DOHH2 (cell line): ENCODE results near the gene ANKHD1.

ENCODE experiments used
- H3F3A ChIP-seq: fragments of 200-600 bp; sonication (generic), shearing (Covaris generic); 2 replicates; pipeline ENCODE4 v1.6.0; 2016; ENCODE audit warnings: antibody characterized with exemption, mild to moderate bottlenecking; ENCODE audit not compliant: control insufficient read depth, insufficient read depth
- H3K27ac ChIP-seq: fragments of 200-600 bp; sonication (generic); 2 replicates; pipeline ENCODE4 v1.5.1; 2014; ENCODE audit warnings: low read depth, mild to moderate bottlenecking, low read length, moderate library complexity
- H3K27me3 ChIP-seq: fragments of 200-600 bp; sonication (generic); 2 replicates; pipeline ENCODE4 v1.6.1; 2014; ENCODE audit warnings: mild to moderate bottlenecking, low read length, mixed read lengths; ENCODE audit not compliant: control insufficient read depth
- H3K36me3 ChIP-seq: fragments of 200-600 bp; sonication (generic); 2 replicates; pipeline ENCODE4 v1.6.1; 2014; ENCODE audit warnings: mild to moderate bottlenecking, low read length, moderate library complexity, mixed read lengths; ENCODE audit not compliant: control insufficient read depth
- H3K4me1 ChIP-seq: fragments of 200-600 bp; sonication (generic); 2 replicates; pipeline ENCODE4 v1.6.1; 2014; ENCODE audit warnings: mild to moderate bottlenecking, low read length, mixed read lengths; ENCODE audit not compliant: control insufficient read depth
- H3K4me2 ChIP-seq: fragments of 200-600 bp; sonication (generic); 2 replicates; pipeline ENCODE4 v1.6.0; 2014; ENCODE audit warnings: mild to moderate bottlenecking, low read length, moderate library complexity
- H3K4me3 ChIP-seq: fragments of 200-600 bp; sonication (generic); 2 replicates; pipeline ENCODE4 v1.5.1; 2014; ENCODE audit warnings: mild to moderate bottlenecking, low read length, mixed read lengths
- H3K79me2 ChIP-seq: fragments of 200-600 bp; sonication (generic); 2 replicates; pipeline ENCODE4 v1.6.1; 2014; ENCODE audit warnings: mild to moderate bottlenecking, low read length, mixed read lengths; ENCODE audit not compliant: control insufficient read depth
- H3K9me2 ChIP-seq: fragments of 200-600 bp; sonication (generic); replicated peaks from 2 replicates; pipeline ENCODE4 v1.6.1; 2014; ENCODE audit warnings: mild to moderate bottlenecking, low read length, mixed read lengths; ENCODE audit not compliant: control insufficient read depth
- H3K9me3 ChIP-seq: fragments of 200-600 bp; sonication (generic); 2 replicates; pipeline ENCODE4 v1.6.1; 2014; ENCODE audit warnings: antibody characterized with exemption, low read length, mixed read lengths; ENCODE audit not compliant: control insufficient read depth, insufficient read depth
- H4K20me1 ChIP-seq: fragments of 200-600 bp; sonication (generic); 2 replicates; pipeline ENCODE4 v1.6.0; 2014; ENCODE audit warnings: low read depth, mild to moderate bottlenecking, antibody characterized with exemption, low read length, moderate library complexity; ENCODE audit not compliant: control insufficient read depth, insufficient read depth
- EZH2phosphoT487 ChIP-seq: fragments of 200-600 bp; sonication (generic); IDR thresholded peaks from 2 replicates; pipeline ENCODE4 v1.6.1; 2017; ENCODE audit warnings: borderline replicate concordance, mild to moderate bottlenecking, antibody characterized with exemption, low read length, moderate library complexity, mixed read lengths
- TF ChIP-seq, protein P1 (sequence below): fragments of 200-600 bp; sonication (generic); IDR thresholded peaks from one replicate; pipeline ENCODE4 v1.5.1; 2014; ENCODE audit warnings: antibody characterized with exemption, mild to moderate bottlenecking, low read depth, low read length; ENCODE audit not compliant: poor library complexity, severe bottlenecking

The ANKHD1 gene

DNA sequence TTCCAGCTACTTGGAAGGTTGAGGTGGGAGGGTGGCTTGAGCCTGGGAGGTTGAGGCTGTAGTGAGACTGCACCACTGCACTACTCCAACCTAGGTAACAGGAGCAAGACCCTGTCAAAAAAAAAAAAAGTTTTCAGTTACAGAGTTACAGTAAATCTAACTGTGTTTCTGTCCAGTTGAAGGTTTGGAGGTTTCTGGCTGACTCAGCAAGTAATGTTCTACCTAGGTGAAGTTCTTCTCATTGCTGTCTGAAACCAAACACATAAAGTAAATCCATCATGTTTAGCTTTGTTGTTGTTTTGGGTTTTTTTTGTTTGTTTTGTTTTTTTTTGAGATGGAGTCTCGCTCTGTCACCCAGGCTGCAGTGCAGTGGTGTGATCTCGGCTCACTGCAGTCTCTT lies 7.9 kb upstream of the ANKHD1 start:
- H4K20me1 ChIP-seq: no peaks in the 10 kb centered on the region; the same call in 1 of the 2 replicates
- no peak overlapping the region for H3K4me3 ChIP-seq
- H3K27me3 ChIP-seq: no peaks in the 10 kb centered on the region
- H3K36me3 ChIP-seq: no peaks in the 10 kb centered on the region
- H3K4me1 ChIP-seq: no peaks in the 10 kb centered on the region
- no peak for TF ChIP-seq EZH2phosphoT487
- TF ChIP-seq, protein P1, sequence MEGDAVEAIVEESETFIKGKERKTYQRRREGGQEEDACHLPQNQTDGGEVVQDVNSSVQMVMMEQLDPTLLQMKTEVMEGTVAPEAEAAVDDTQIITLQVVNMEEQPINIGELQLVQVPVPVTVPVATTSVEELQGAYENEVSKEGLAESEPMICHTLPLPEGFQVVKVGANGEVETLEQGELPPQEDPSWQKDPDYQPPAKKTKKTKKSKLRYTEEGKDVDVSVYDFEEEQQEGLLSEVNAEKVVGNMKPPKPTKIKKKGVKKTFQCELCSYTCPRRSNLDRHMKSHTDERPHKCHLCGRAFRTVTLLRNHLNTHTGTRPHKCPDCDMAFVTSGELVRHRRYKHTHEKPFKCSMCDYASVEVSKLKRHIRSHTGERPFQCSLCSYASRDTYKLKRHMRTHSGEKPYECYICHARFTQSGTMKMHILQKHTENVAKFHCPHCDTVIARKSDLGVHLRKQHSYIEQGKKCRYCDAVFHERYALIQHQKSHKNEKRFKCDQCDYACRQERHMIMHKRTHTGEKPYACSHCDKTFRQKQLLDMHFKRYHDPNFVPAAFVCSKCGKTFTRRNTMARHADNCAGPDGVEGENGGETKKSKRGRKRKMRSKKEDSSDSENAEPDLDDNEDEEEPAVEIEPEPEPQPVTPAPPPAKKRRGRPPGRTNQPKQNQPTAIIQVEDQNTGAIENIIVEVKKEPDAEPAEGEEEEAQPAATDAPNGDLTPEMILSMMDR: no peak
- H3F3A ChIP-seq: no peaks in the 10 kb centered on the region
- no peaks in the 10 kb centered on the region for H3K9me2 ChIP-seq
- H3K27ac ChIP-seq: no peak overlapping the region
- no peaks in the 10 kb centered on the region for H3K9me3 ChIP-seq
- H3K79me2 ChIP-seq: peaks cover 11% of the 10 kb centered on the region
- no peak overlapping the region for H3K4me2 ChIP-seq

DNA sequence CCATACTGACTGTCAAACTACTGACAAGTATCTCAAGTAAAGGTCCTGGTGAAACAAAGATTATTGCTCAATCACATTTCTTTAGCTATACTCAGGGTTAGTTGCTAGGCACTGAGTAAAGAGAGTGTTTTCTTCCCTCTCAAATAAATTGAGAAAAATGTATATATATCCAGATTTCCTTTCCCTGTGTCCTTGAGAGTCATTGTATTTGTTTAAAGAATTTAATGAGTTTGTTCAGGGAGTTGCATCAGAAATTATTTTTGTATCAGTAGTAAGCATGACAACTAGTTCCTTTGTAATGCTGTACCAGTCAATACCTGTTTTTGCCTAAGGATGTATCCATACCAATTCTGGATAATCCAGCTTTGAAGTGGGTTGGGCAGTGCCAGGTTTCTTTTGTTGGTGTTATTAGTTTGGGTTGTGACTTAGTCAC lies 3.2 kb upstream of the ANKHD1 start:
- Histone ChIP-seq H3K27ac (no peak overlapping the region), H3K9me3 (no peaks in the 10 kb centered on the region), H4K20me1 (peaks cover 12% of the 10 kb centered on the region), H3K79me2 (peaks cover 50% of the 10 kb centered on the region), H3K36me3 (peaks cover 9% of the 10 kb centered on the region), H3K27me3 (no peaks in the 10 kb centered on the region), H3K4me1 (peaks cover 11% of the 10 kb centered on the region), H3K4me3 (no peak overlapping the region), H3K4me2 (no peak overlapping the region), H3K9me2 (no peaks in the 10 kb centered on the region), H3F3A (no peaks in the 10 kb centered on the region)
- no peak for TF ChIP-seq EZH2phosphoT487
- TF ChIP-seq, protein P1: no peak

DNA sequence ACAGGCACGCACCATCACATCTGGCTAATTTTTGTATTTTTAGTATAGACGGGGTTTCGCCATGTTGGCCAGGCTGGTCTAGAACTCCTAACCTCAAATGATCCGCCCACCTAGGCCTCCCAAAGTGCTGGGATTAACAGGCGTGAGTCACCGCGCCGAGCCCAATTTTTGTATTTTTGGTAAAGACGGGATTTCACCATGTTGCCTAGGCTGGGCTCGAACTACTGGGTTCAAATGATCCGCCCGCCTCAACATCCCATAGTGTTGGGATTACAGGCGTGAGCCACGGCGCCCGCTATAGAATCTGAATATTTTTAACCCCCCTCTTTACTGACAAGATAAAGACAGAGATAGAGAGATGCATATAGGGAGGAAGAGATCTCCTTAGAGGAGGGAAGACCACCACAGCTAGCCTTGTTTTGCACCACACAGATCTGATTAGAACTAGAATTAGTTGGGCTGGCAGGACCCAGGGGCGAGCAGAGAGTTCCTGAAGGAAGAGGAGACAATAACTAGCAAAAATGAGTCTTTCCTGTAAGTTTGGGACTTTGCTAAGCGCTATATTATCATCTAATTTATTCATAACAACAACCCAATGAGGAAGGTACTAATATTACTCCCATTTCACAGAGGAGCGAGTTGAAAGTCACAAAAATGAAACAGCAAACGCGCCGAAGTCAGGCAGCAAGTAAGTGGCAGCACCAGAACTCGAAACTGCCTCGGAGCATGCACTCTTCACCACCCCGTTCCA lies 1.5 kb upstream of the ANKHD1 start:
- H3K4me3 ChIP-seq: peak overlapping the region; percentile 96
- peak overlapping the region; percentile 96 for H3K4me2 ChIP-seq
- TF ChIP-seq, protein P1: no peak
- no peak for TF ChIP-seq EZH2phosphoT487
- peaks cover 25% of the 10 kb centered on the region for H4K20me1 ChIP-seq
- H3K36me3 ChIP-seq: peaks cover 21% of the 10 kb centered on the region
- H3K9me3 ChIP-seq: no peaks in the 10 kb centered on the region
- H3K27ac ChIP-seq: peak overlapping the region; percentile 78
- peaks cover 67% of the 10 kb centered on the region for H3K79me2 ChIP-seq
- no peaks in the 10 kb centered on the region for H3K27me3 ChIP-seq
- no peaks in the 10 kb centered on the region for H3F3A ChIP-seq
- H3K9me2 ChIP-seq: no peaks in the 10 kb centered on the region
- peaks cover 29% of the 10 kb centered on the region for H3K4me1 ChIP-seq
